Neural crest cell (in vitro differentiated cells): ENCODE data around the gene TIMMDC1. TPM values are rescaled to one million over a fixed set of nuclear protein-coding genes. Genes with fewer than 3 reads are reported as not detected.
"Not testable (repeated sequence)": the region's sequence is repeated elsewhere in the genome, so short reads cannot be mapped to it uniquely, and the experiment has no call there.

Experiments used
- DNase-seq: peaks from one replicate; pipeline ENCODE4 v3.0.0; 2021; ENCODE audit warnings: low read depth, mixed read lengths, low spot score
- H3K27ac Mint-ChIP-seq: one replicate; pipeline ENCODE4 v1.8.0; 2021; ENCODE audit warnings: mild to moderate bottlenecking, mixed read lengths; ENCODE audit not compliant: unreplicated experiment
- H3K27me3 Mint-ChIP-seq: 2 replicates; pipeline ENCODE4 v1.8.0; 2021; ENCODE audit warnings: low read depth, mild to moderate bottlenecking, mixed read lengths
- H3K36me3 Mint-ChIP-seq: 2 replicates; pipeline ENCODE4 v1.8.0; 2021; ENCODE audit warnings: low read depth, mild to moderate bottlenecking, mixed read lengths
- H3K4me1 Mint-ChIP-seq: 2 replicates; pipeline ENCODE4 v1.8.0; 2021; ENCODE audit warnings: mixed read lengths
- H3K4me3 Mint-ChIP-seq: one replicate; pipeline ENCODE4 v1.8.0; 2021; ENCODE audit warnings: mild to moderate bottlenecking, mixed read lengths
- H3K9me3 Mint-ChIP-seq: 2 replicates; pipeline ENCODE4 v1.8.0; 2021; ENCODE audit warnings: mixed read lengths
- CTCF ChIP-seq: fragments of 200-600 bp; sonication (generic); conservative IDR thresholded peaks from 2 replicates; pipeline ENCODE4 v1.5.0; 2021; ENCODE audit warnings: antibody characterized with exemption, mild to moderate bottlenecking
- total RNA-seq: library from RNA; stranded (reverse); gene quantifications from 2 replicates; pipeline ENCODE4 v1.2.1, GENCODE V29; 2021

Gene TIMMDC1
- total RNA-seq, 1 donor from 2014 or later: 94.2 TPM

GRCh38 chr3:119560160-119560559 lies 61.8 kb downstream of the TIMMDC1 start:
- Mint-ChIP-seq H3K36me3 (no peaks in the 10 kb centered on the region), H3K4me1 (peaks cover 4% of the 10 kb centered on the region), H3K4me3 (no peak overlapping the region), H3K27ac (no peak overlapping the region), H3K9me3 (peaks cover 2% of the 10 kb centered on the region), H3K27me3 (no peaks in the 10 kb centered on the region)
- no peak for TF ChIP-seq CTCF
- DNase-seq: no peak

GRCh38 chr3:119562307-119562961 lies 64.1 kb downstream of the TIMMDC1 start:
- DNase-seq: no peak
- H3K27ac Mint-ChIP-seq: no peak overlapping the region
- peaks cover 2% of the 10 kb centered on the region for H3K9me3 Mint-ChIP-seq
- TF ChIP-seq CTCF: no peak
- no peaks in the 10 kb centered on the region for H3K36me3 Mint-ChIP-seq
- no peak overlapping the region for H3K4me3 Mint-ChIP-seq
- H3K27me3 Mint-ChIP-seq: peaks cover 5% of the 10 kb centered on the region
- peaks cover 4% of the 10 kb centered on the region for H3K4me1 Mint-ChIP-seq

GRCh38 chr3:119563334-119563733 lies 65.0 kb downstream of the TIMMDC1 start:
- H3K27me3 Mint-ChIP-seq, H3K4me3 Mint-ChIP-seq, H3K36me3 Mint-ChIP-seq, H3K27ac Mint-ChIP-seq, H3K9me3 Mint-ChIP-seq, H3K4me1 Mint-ChIP-seq, DNase-seq: not testable (repeated sequence)

- TF ChIP-seq CTCF: no peak
- peaks cover 6% of the 10 kb centered on the region for H3K27me3 Mint-ChIP-seq
- peaks cover 2% of the 10 kb centered on the region for H3K9me3 Mint-ChIP-seq
These were observed 70.8 kb downstream of the TIMMDC1 start for GRCh38 chr3:119569156-119569555.

GRCh38 chr3:119570229-119570628 lies 71.9 kb downstream of the TIMMDC1 start:
- Mint-ChIP-seq H3K27ac (no peak overlapping the region), H3K4me3 (no peak overlapping the region), H3K27me3 (peaks cover 6% of the 10 kb centered on the region), H3K9me3 (peaks cover 2% of the 10 kb centered on the region), H3K4me1 (no peaks in the 10 kb centered on the region), H3K36me3 (no peaks in the 10 kb centered on the region)
- DNase-seq: no peak
- TF ChIP-seq CTCF: no peak

More at GRCh38 chr3:119569156-119569555, 70.8 kb downstream of the TIMMDC1 start:
- no peak for DNase-seq
- Mint-ChIP-seq H3K4me3 (no peak overlapping the region), H3K4me1 (no peaks in the 10 kb centered on the region), H3K27ac (no peak overlapping the region), H3K36me3 (no peaks in the 10 kb centered on the region)

- Mint-ChIP-seq H3K27ac (no peak overlapping the region), H3K9me3 (peaks cover 2% of the 10 kb centered on the region), H3K36me3 (no peaks in the 10 kb centered on the region), H3K4me1 (no peaks in the 10 kb centered on the region), H3K4me3 (no peak overlapping the region), H3K27me3 (peaks cover 6% of the 10 kb centered on the region)
- no peak for DNase-seq
- TF ChIP-seq CTCF: no peak
These were observed 72.9 kb downstream of the TIMMDC1 start for GRCh38 chr3:119571230-119571629.
